ENCODE results near the gene ECE2.
"Not testable (repeated sequence)": the region's sequence is repeated elsewhere in the genome, so short reads cannot be mapped to it uniquely, and the experiment has no call there.

ECE2 gene

DNA sequence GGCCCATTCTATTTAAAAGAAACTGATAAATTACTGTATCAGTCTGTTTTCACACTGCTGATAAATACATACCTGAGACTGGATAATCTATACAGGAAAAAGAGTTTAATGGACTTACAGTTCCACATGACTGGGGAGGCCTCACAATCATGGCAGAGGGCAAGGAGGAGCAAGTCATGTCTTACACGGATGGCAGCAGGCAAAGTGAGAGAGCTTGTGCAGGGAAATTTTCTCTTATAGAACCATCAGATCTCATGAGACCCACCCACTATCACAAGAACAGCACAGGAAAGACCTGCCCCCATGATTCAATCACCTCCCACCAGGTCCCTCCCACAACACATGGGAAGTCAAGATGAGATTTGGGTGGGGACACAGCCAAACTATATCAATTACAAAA is 8.6 kb upstream of the ECE2 start:
- DNase-seq (ENCODE audit: low read depth) = not testable (repeated sequence)

GRCh38 chr3:184272269-184272668 is 3.6 kb upstream of the ECE2 start:
- no peak for DNase-seq (ENCODE audit: low read depth)

GRCh38 chr3:184275381-184275701 is 481 bp upstream of the ECE2 start:
- DNase-seq (ENCODE audit: low read depth) = no peak

DNA sequence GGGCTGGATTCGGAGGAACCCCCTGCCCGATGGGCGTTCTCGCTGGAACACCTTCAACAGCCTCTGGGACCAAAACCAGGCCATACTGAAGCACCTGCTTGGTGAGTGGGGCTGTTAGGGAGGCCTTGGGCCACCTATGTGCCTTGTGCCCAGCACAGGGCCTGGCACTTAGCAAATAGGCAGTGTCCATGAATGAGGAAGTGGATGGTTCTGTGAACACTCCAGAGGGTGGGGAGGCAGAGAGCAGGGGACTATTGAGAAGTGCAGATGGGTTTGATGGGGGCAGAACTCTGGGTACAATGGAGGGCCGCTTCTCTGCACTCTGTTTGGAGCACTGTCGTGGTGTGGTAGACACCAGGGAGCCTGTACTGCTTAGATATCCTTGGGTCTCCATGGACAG is 1.5 kb downstream of the ECE2 start:
- no peak for DNase-seq (ENCODE audit: low read depth)

DNA sequence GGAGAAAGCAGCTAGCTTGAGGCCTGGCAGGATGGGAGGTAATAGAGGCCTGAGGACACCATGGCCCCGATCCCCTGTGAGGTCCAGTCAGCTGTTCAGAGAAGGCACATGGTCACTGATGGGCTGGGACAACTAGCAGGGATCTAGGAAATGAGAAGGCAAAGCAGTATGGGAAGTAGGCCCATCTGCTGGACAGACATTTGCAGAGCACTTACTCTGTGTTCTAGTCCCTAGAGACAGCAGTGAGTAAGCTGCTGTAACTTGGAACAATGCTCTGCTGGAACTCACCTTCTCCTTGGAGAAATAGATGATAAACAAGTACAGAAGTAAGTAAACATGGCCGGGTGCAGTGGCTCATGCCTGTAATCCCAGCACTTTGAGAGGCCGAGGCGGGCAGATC is 7.1 kb downstream of the ECE2 start:
- DNase-seq (ENCODE audit: low read depth) = no peak

- DNase-seq (ENCODE audit: low read depth) = no peak
These were observed 7.9 kb downstream of the ECE2 start for GRCh38 chr3:184283681-184284080.

- DNase-seq (ENCODE audit: low read depth) = peak; percentile 57
These were observed 8.9 kb downstream of the ECE2 start for GRCh38 chr3:184284696-184285095.

DNA sequence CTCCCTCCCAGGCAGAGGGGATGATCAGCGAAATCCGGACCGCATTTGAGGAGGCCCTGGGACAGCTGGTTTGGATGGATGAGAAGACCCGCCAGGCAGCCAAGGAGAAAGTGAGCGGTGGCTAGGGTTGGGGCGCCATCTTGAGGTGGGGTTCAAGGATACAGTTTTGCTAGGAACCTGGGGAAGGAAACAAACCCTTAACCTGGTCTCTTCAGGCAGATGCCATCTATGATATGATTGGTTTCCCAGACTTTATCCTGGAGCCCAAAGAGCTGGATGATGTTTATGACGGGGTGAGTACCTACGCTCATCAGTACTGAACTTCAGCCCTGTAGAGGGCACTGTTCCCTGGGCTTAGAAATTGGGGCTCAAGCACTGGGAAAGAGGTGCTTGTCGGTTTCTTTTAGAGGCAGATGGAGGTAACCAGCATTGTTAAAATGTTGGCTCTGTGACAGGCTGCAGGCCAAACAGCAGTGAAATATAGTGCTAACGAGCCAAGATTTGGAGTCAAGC is 13.7 kb downstream of the ECE2 start:
- DNase-seq (ENCODE audit: low read depth) = no peak

GRCh38 chr3:184290331-184290730 is 14.5 kb downstream of the ECE2 start:
- DNase-seq (ENCODE audit: low read depth) = no peak

DNA sequence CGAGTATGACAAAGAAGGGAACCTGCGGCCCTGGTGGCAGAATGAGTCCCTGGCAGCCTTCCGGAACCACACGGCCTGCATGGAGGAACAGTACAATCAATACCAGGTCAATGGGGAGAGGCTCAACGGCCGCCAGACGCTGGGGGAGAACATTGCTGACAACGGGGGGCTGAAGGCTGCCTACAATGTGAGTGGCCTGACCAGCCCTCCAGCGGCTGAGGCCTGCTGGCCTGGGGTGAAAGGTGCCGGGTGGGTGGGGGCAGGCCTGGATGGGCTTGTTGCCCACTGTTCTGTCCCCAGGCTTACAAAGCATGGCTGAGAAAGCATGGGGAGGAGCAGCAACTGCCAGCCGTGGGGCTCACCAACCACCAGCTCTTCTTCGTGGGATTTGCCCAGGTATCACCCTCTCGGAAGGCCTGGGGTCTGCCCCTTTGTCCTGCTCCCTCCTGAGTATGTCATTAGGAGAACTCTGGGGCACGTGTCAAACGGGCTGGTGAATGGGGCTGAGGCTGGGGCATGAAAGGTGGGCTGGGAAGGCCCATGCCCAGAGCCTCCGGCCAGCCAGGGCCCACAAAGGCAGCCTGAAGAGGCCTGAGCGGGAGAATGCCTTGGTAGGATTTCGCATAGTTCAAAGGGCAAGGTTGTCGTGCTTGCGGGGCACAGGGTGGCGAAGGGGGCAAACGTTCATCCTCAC is 15.4 kb downstream of the ECE2 start:
- no peak for DNase-seq (ENCODE audit: low read depth)

DNA sequence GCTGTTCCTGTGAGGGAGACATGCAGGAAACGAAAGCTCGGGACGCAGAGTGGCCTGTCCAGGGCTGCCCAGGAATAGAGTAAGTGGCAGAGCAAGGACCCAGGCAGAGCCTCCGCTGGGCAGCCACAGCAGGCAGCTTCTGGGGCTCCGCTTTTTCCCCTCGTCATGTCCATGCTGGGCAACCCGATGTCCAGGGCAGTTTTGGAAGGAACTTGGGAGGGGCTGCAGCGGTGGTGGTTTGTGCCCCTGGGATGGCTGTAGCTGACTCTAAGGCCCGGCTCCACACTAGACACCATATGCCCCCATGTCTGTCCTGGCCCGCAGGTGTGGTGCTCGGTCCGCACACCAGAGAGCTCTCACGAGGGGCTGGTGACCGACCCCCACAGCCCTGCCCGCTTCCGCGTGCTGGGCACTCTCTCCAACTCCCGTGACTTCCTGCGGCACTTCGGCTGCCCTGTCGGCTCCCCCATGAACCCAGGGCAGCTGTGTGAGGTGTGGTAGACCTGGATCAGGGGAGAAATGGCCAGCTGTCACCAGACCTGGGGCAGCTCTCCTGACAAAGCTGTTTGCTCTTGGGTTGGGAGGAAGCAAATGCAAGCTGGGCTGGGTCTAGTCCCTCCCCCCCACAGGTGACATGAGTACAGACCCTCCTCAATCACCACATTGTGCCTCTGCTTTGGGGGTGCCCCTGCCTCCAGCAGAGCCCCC is 16.1 kb downstream of the ECE2 start:
- no peak for DNase-seq (ENCODE audit: low read depth)

- no peak for DNase-seq (ENCODE audit: low read depth)
These were observed 19.9 kb downstream of the ECE2 start for GRCh38 chr3:184295771-184296170.

- no peak for DNase-seq (ENCODE audit: low read depth)
These were observed 20.8 kb downstream of the ECE2 start for GRCh38 chr3:184296616-184297015.

GRCh38 chr3:184298759-184299487 is 23.1 kb downstream of the ECE2 start, which contains the start of gene PSMD2:
Gene PSMD2 (plus strand): TSS chr3:184299241. CDS start chr3:184299267, 26 bp downstream.
- peak; percentile 93 for DNase-seq (ENCODE audit: low read depth)

GRCh38 chr3:184299488-184300377 is 23.9 kb downstream of the ECE2 start:
- DNase-seq (ENCODE audit: low read depth) = no peak

GRCh38 chr3:184300378-184300720 is 24.5 kb downstream of the ECE2 start:
- DNase-seq (ENCODE audit: low read depth) = no peak

DNA sequence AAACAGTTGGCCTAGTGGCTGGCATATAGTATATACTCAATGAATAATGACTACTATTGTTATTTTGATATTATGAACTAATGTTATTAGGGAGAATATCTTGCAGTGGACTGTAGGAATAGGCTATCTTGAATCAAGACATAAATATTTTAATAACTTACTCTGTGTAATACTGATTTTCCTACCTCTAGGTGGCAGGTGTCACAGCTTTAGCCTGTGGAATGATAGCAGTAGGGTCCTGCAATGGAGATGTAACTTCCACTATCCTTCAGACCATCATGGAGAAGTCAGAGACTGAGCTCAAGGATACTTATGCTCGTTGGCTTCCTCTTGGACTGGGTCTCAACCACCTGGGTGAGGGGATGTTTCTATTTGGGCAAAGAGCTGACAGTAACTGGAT is 29.8 kb downstream of the ECE2 start:
- no peak for DNase-seq (ENCODE audit: low read depth)

GRCh38 chr3:184306341-184306972 is 30.6 kb downstream of the ECE2 start:
- DNase-seq (ENCODE audit: low read depth) = no peak

DNA sequence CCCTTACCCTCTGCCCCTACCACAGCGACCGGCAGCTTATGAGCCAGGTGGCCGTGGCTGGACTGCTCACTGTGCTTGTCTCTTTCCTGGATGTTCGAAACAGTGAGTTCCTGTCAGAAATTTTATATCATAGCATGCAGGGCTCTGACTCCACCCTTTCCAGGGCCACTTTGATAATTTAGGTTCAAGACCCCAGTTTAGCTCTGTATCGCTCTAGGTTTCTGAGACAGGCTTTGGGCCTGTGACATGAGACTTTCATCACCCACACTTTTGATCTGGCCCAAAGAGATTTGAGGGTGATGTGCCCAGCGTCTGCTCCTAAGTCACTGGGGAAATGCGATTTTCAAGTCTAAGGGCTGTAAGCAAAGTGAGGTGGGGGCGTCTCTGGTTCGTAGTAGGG is 32.1 kb downstream of the ECE2 start:
- no peak for DNase-seq (ENCODE audit: low read depth)

DNA sequence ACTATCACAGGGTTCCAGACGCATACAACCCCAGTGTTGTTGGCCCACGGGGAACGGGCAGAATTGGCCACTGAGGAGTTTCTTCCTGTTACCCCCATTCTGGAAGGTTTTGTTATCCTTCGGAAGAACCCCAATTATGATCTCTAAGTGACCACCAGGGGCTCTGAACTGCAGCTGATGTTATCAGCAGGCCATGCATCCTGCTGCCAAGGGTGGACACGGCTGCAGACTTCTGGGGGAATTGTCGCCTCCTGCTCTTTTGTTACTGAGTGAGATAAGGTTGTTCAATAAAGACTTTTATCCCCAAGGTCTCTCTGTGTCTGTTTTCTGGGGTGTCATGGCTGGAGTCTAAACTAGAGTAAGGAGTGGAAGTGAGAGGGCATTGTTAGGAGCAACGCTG is 32.9 kb downstream of the ECE2 start:
- no peak for DNase-seq (ENCODE audit: low read depth)

DNA sequence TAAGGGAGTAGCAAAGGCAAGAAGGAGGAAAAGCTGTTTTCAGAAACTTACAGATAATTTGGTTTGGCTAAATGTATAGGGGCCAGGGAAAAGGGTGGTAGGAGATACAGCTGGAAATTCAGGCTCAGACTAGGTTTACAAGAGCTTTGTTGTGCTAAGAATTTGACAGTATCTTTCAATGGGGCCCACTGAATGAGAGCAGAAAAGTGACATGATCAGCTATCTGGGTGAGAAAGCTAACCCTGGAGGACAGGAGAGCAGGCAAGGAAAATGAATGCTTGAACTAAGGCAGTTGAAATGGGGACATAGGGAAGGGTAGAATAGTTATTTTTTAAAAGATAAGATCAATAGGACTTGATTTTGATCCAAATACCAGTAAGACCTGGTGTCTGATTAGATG is 35.8 kb downstream of the ECE2 start:
- no peak for DNase-seq (ENCODE audit: low read depth)

DNA sequence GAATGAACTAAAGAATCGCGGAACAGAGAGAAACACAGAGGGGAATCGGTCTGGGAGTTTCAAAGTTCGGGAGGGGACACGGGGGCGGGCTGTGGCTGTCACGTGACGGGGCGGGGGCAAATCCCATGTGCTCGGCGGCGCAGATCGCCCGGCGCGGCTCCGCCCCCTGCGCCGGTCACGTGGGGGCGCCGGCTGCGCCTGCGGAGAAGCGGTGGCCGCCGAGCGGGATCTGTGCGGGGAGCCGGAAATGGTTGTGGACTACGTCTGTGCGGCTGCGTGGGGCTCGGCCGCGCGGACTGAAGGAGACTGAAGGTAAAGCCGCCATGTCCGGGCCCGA is 38.5 kb downstream of the ECE2 start, which contains the start of gene EIF4G1:
Gene EIF4G1 (plus strand): TSS at position 244 of the 337 bp plus-strand sequence. CDS start 1,191 bp downstream, outside the sequence.
- peak; percentile 85 for DNase-seq (ENCODE audit: low read depth)
